Activated B cell treated with CpG ODN at 0.5 μM for 24 hours (primary cell): ENCODE results near the gene DISC1. TPM values are rescaled to one million over a fixed set of nuclear protein-coding genes. Genes with fewer than 3 reads are reported as not detected.

Experiments
- ATAC-seq: fragments of 200-7000 bp; cut with Tn5 transposase; one replicate; pipeline ENCODE4 v1.10.0; 2021; ENCODE audit warnings: low read depth, mild to moderate bottlenecking, moderate library complexity
- CTCF ChIA-PET: fragments of 350-600 bp; sonication (Branson Sonifier 250); formaldehyde crosslinking; loops from one replicate; lab custom pipeline; 2021; ENCODE audit warnings: antibody characterized with exemption; lab: Charles Lee
- POLR2A ChIA-PET: fragments of 350-600 bp; sonication (Branson Sonifier 250); formaldehyde crosslinking; loops from one replicate; lab custom pipeline; 2021; ENCODE audit warnings: antibody characterized with exemption; lab: Charles Lee
- DNase-seq: peaks from one replicate; pipeline ENCODE4 v3.0.0; 2022
- H3K27ac Mint-ChIP-seq: one replicate; pipeline ENCODE4 v1.8.0; 2020; ENCODE audit warnings: mixed read lengths
- H3K27me3 Mint-ChIP-seq: one replicate; pipeline ENCODE4 v1.8.0; 2021; ENCODE audit warnings: mixed read lengths
- H3K36me3 Mint-ChIP-seq: one replicate; pipeline ENCODE4 v1.8.0; 2021; ENCODE audit warnings: low read depth, mixed read lengths
- H3K4me1 Mint-ChIP-seq: one replicate; pipeline ENCODE4 v1.8.0; 2021; ENCODE audit warnings: mixed read lengths
- H3K4me3 Mint-ChIP-seq: one replicate; pipeline ENCODE4 v1.8.0; 2020; ENCODE audit warnings: mild to moderate bottlenecking, mixed read lengths
- H3K9me3 Mint-ChIP-seq: one replicate; pipeline ENCODE4 v1.8.0; 2020; ENCODE audit warnings: mixed read lengths
- CTCF ChIP-seq: fragments of 200-600 bp; IDR thresholded peaks from one replicate; pipeline ENCODE4 v1.8.0; 2022; ENCODE audit warnings: antibody characterized with exemption, mild to moderate bottlenecking
- intact Hi-C: fragments of 100-400 bp; cut with micrococcal nuclease; formaldehyde crosslinking; loops from one replicate; pipeline ENCODE4 v1.15.1; 2024
- total RNA-seq: library from RNA; stranded (reverse); gene quantifications from 2 replicates; pipeline ENCODE4 v1.2.3, GENCODE V29; 2022

Gene DISC1
- total RNA-seq, 1 donor from 2014 or later: 2.4 TPM

GRCh38 chr1:231923491-231924041 is 297.0 kb downstream of the DISC1 start:
- Mint-ChIP-seq H3K27ac (no peak overlapping the region), H3K4me1 (peaks cover 22% of the 10 kb centered on the region), H3K9me3 (no peaks in the 10 kb centered on the region), H3K27me3 (no peaks in the 10 kb centered on the region), H3K4me3 (no peak overlapping the region), H3K36me3 (no peaks in the 10 kb centered on the region)
- TF ChIP-seq CTCF: no peak
- POLR2A ChIA-PET: no interaction called here
- DNase-seq (no peak), ATAC-seq (no peak)
- intact Hi-C loops: no loop called here
- CTCF ChIA-PET: no interaction called here

- Mint-ChIP-seq H3K36me3 (no peaks in the 10 kb centered on the region), H3K4me3 (no peak overlapping the region), H3K27ac (no peak overlapping the region), H3K4me1 (peaks cover 16% of the 10 kb centered on the region), H3K27me3 (no peaks in the 10 kb centered on the region), H3K9me3 (no peaks in the 10 kb centered on the region)
- TF ChIP-seq CTCF: no peak
- POLR2A ChIA-PET: no interaction called here
- DNase-seq: no peak
- CTCF ChIA-PET: no interaction called here
- intact Hi-C loops: no loop called here
- no peak for ATAC-seq
Observed at GRCh38 chr1:231924180-231924579, 297.6 kb downstream of the DISC1 start.

- peaks cover 2% of the 10 kb centered on the region for H3K4me1 Mint-ChIP-seq
- CTCF ChIA-PET: no interaction called here
- intact Hi-C loops: no loop called here
- H3K4me3 Mint-ChIP-seq: no peak overlapping the region
- DNase-seq (no peak), ATAC-seq (no peak)
- H3K27me3 Mint-ChIP-seq: no peaks in the 10 kb centered on the region
- no peak for TF ChIP-seq CTCF
- POLR2A ChIA-PET: no interaction called here
- no peak overlapping the region for H3K27ac Mint-ChIP-seq
- no peaks in the 10 kb centered on the region for H3K9me3 Mint-ChIP-seq
- H3K36me3 Mint-ChIP-seq: no peaks in the 10 kb centered on the region
Observed at GRCh38 chr1:231925864-231926263, 299.3 kb downstream of the DISC1 start.

GRCh38 chr1:231926340-231926739 is 299.8 kb downstream of the DISC1 start:
- ChIA-PET CTCF (no interaction called here), POLR2A (no interaction called here)
- H3K9me3 Mint-ChIP-seq: no peaks in the 10 kb centered on the region
- no peak overlapping the region for H3K27ac Mint-ChIP-seq
- no peak for ATAC-seq
- no peaks in the 10 kb centered on the region for H3K4me1 Mint-ChIP-seq
- H3K4me3 Mint-ChIP-seq: no peak overlapping the region
- H3K36me3 Mint-ChIP-seq: no peaks in the 10 kb centered on the region
- intact Hi-C loops: no loop called here
- TF ChIP-seq CTCF: no peak
- H3K27me3 Mint-ChIP-seq: no peaks in the 10 kb centered on the region
- DNase-seq: no peak

- ATAC-seq (no peak), DNase-seq (no peak)
- POLR2A ChIA-PET: no interaction called here
- no peaks in the 10 kb centered on the region for H3K4me1 Mint-ChIP-seq
- no peak overlapping the region for H3K27ac Mint-ChIP-seq
- H3K4me3 Mint-ChIP-seq: no peak overlapping the region
- no peaks in the 10 kb centered on the region for H3K9me3 Mint-ChIP-seq
- intact Hi-C loops: no loop called here
- H3K36me3 Mint-ChIP-seq: no peaks in the 10 kb centered on the region
- TF ChIP-seq CTCF: no peak
- no peaks in the 10 kb centered on the region for H3K27me3 Mint-ChIP-seq
- CTCF ChIA-PET: no interaction called here
Observed at GRCh38 chr1:231926933-231927332, 300.3 kb downstream of the DISC1 start.
